HFFc6 (cell line): Measurements from ENCODE around the gene PADI4. TPM values are rescaled to one million over a fixed set of nuclear protein-coding genes. Genes with fewer than 3 reads are reported as not detected.
"Not testable (repeated sequence)": the region's sequence is repeated elsewhere in the genome, so short reads cannot be mapped to it uniquely, and the experiment has no call there.

Experiments used
- DNase-seq: peaks from one replicate; pipeline ENCODE4 v3.0.0-alpha.2; 2018
- H3K27ac Mint-ChIP-seq: 2 replicates; pipeline ENCODE4 v1.8.0; 2020; ENCODE audit warnings: mild to moderate bottlenecking, mixed read lengths
- H3K27me3 Mint-ChIP-seq: 2 replicates; pipeline ENCODE4 v1.8.0; 2021; ENCODE audit warnings: mild to moderate bottlenecking, moderate library complexity, mixed read lengths; ENCODE audit not compliant: insufficient read depth
- H3K36me3 Mint-ChIP-seq: 2 replicates; pipeline ENCODE4 v1.8.0; 2021; ENCODE audit warnings: low read depth, mixed read lengths
- H3K4me1 Mint-ChIP-seq: 2 replicates; pipeline ENCODE4 v1.8.0; 2020; ENCODE audit warnings: low read depth, mixed read lengths
- H3K4me3 Mint-ChIP-seq: 2 replicates; pipeline ENCODE4 v1.8.0; 2020; ENCODE audit warnings: mild to moderate bottlenecking, moderate library complexity, mixed read lengths
- H3K9me3 Mint-ChIP-seq: 2 replicates; pipeline ENCODE4 v1.8.0; 2020; ENCODE audit warnings: mild to moderate bottlenecking, mixed read lengths
- total RNA-seq, 6 experiments: library from RNA; stranded (reverse); fragmentation: NEBNext Ultra II Directional; extraction: Animal tissue kit (Norgen Biotek cat#: 25700); gene quantifications; 2 replicates in 1 of 6; 3 replicates in 5 of 6; pipeline ENCODE4 v1.2.3, GENCODE V29; 2021
- TF ChIP-seq, protein P1 (sequence below): fragments of 200-600 bp; sonication (generic); IDR thresholded peaks from 2 replicates; pipeline ENCODE4 v1.5.0; 2021; ENCODE audit warnings: antibody characterized with exemption, mild to moderate bottlenecking

The PADI4 gene
- total RNA-seq, 6 experiments from 2014 or later: not detected

DNA sequence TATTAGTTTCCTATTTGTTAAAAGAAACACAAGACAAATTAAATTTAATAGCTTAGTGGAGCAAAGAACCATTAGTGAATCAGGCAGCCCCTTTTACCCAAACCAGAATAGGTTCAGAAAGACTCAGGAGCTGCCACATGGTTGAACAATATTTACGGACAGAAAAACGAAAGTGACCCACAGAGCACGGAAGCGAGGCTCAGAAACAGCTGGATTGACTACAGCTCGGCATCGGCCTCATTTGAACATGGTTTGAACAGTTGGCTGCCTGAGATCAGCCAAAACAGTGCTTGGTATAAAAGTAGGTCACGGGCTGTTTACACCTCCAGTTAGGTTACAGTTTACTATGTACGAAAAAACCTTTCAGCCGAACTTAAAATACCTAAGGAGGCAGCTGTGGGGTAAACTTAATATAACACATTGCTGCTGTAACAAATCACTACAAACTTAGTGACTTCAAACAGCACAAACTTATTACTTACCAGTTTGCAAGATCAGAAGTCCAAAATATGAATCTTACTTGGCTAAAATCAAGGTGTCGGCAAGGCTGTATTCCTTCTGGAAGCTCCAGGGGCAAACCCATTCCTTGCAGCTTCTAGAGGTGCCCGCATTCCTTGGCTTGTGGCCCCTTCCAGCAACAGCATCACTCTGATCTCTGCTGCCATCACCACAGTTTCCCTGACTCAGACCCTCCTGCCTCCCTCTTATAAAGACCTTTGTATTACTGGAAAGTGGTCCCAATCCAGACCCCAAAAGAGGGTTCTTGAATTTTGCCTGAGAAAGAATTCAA, 11.8 kb downstream of the PADI4 start:
- peaks cover 26% of the 10 kb centered on the region for H3K27me3 Mint-ChIP-seq
- peaks cover 6% of the 10 kb centered on the region; the same call in 1 of the 2 replicates for H3K36me3 Mint-ChIP-seq
- TF ChIP-seq, protein P1, sequence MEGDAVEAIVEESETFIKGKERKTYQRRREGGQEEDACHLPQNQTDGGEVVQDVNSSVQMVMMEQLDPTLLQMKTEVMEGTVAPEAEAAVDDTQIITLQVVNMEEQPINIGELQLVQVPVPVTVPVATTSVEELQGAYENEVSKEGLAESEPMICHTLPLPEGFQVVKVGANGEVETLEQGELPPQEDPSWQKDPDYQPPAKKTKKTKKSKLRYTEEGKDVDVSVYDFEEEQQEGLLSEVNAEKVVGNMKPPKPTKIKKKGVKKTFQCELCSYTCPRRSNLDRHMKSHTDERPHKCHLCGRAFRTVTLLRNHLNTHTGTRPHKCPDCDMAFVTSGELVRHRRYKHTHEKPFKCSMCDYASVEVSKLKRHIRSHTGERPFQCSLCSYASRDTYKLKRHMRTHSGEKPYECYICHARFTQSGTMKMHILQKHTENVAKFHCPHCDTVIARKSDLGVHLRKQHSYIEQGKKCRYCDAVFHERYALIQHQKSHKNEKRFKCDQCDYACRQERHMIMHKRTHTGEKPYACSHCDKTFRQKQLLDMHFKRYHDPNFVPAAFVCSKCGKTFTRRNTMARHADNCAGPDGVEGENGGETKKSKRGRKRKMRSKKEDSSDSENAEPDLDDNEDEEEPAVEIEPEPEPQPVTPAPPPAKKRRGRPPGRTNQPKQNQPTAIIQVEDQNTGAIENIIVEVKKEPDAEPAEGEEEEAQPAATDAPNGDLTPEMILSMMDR: no peak
- DNase-seq: no peak
- no peak overlapping the region for H3K4me3 Mint-ChIP-seq
- no peaks in the 10 kb centered on the region; the same call in 1 of the 2 replicates for H3K4me1 Mint-ChIP-seq
- H3K9me3 Mint-ChIP-seq: no peaks in the 10 kb centered on the region
- H3K27ac Mint-ChIP-seq: no peak overlapping the region

DNA sequence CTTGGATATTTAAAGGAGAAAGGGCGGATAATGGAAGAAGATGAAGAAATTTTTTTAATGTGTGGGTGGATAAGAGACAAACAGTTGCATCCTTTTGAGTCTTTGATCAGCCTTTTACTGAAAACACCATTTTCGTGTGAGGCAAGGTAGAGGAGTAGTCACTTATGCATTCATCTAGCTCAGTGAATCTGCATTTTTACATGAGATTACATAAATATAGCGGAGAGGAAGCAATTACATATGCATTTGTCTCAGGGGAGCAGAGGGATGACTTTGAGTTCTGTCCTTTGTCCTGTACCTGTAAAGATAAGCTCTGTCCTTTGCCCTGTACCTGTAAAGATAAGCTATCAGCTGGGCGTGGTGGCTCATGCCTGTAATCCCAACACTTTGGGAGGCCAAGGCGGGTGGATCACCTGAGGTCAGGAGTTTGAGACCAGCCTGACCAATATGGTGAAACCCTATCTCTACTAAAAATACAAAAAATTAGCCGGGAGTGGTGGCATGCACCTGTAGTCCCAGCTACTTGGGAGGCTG, 13.9 kb downstream of the PADI4 start:
- not testable (repeated sequence) for H3K36me3 Mint-ChIP-seq, H3K4me3 Mint-ChIP-seq, H3K9me3 Mint-ChIP-seq, H3K4me1 Mint-ChIP-seq, H3K27ac Mint-ChIP-seq, DNase-seq
- peaks cover 38% of the 10 kb centered on the region for H3K27me3 Mint-ChIP-seq

DNA sequence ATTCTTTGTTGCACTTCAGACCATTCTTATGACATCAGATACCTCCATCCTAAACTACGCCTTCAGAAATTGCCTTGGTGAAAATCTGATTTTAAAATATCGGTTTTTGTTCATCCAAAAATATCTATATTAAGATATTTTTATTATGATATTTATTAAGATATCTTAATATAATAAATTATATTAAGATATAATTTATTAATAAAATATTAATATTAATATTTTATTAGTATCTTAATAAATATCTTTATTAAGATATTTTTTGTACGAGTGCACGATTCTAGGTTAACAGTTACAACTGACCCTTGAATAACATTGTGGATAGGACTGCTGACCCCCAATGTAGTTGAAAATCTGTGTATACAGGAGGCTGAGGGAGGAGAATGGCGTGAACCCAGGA, 20.9 kb downstream of the PADI4 start:
- TF ChIP-seq, protein P1: no peak
- no peak overlapping the region for H3K27ac Mint-ChIP-seq
- H3K36me3 Mint-ChIP-seq: peaks cover 11% of the 10 kb centered on the region
- peaks cover 7% of the 10 kb centered on the region for H3K9me3 Mint-ChIP-seq
- DNase-seq: no peak
- no peak overlapping the region for H3K4me3 Mint-ChIP-seq
- H3K4me1 Mint-ChIP-seq: no peaks in the 10 kb centered on the region
- H3K27me3 Mint-ChIP-seq: peaks cover 63% of the 10 kb centered on the region

DNA sequence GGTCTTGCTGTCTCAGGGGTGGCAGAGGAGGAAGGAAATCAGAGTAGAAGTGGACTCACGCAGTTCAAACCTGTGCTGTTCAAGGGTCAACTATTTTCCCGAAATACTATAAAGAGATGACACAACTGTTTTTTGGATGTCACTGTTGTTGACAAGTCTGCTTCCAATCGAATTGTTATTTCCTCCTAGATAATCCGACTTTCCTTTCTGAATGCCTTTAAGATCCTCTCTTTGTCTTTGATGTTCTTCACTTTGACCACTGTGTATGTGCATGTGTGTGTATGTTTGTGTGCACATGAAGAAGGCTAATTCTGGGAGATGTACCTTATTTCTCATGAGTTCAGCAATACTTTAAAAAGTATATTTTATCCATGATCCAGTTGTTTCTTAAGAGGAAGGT, 21.6 kb downstream of the PADI4 start:
- DNase-seq: no peak
- TF ChIP-seq, protein P1: no peak
- peaks cover 63% of the 10 kb centered on the region for H3K27me3 Mint-ChIP-seq
- no peaks in the 10 kb centered on the region for H3K4me1 Mint-ChIP-seq
- H3K36me3 Mint-ChIP-seq: peaks cover 11% of the 10 kb centered on the region
- no peak overlapping the region for H3K4me3 Mint-ChIP-seq
- H3K27ac Mint-ChIP-seq: no peak overlapping the region
- H3K9me3 Mint-ChIP-seq: peaks cover 7% of the 10 kb centered on the region

DNA sequence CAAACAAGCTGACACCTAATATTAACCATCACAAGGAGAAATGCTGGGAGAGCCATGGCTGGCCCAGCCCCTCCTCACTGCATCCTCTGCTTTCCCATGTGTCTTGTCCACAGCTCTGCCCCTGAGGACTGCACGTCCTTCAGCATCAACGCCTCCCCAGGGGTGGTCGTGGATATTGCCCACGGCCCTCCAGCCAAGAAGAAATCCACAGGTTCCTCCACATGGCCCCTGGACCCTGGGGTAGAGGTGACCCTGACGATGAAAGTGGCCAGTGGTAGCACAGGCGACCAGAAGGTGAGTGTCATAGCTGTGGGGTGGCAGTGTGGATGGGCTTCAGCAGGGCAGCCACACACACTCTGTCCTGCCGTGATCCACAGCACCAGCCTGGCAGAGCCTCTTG, 22.9 kb downstream of the PADI4 start:
- Mint-ChIP-seq H3K4me3 (no peak overlapping the region), H3K9me3 (peaks cover 7% of the 10 kb centered on the region), H3K27ac (no peak overlapping the region), H3K4me1 (no peaks in the 10 kb centered on the region), H3K36me3 (peaks cover 11% of the 10 kb centered on the region), H3K27me3 (peaks cover 60% of the 10 kb centered on the region)
- TF ChIP-seq, protein P1: no peak
- DNase-seq: no peak

DNA sequence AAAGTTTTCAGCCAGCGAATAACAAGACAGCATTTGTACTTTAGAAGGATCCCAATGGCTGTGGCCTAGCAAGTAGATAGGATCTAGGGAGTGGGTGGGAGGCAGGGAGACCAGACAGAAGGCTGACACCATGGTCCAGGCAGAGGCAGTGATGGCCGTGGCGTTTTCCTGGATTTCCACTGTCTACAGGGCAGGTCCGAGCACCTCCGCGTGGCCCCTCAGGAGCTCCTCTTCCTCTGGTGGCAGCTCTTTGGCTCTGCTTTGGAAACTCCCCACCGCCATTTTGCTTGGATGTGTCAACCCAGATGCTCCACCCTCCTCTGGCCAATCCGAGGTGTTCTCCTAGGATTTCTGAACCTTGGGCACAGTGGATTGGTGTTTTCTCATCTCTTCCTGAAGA, 25.1 kb downstream of the PADI4 start:
- TF ChIP-seq, protein P1: no peak
- Mint-ChIP-seq H3K4me1 (no peaks in the 10 kb centered on the region), H3K9me3 (peaks cover 7% of the 10 kb centered on the region), H3K4me3 (no peak overlapping the region), H3K36me3 (peaks cover 11% of the 10 kb centered on the region), H3K27me3 (peaks cover 49% of the 10 kb centered on the region), H3K27ac (no peak overlapping the region)
- no peak for DNase-seq
